Astrocyte (in vitro differentiated cells and primary cell): ENCODE results near the gene MLST8. TPM values are rescaled to one million over a fixed set of nuclear protein-coding genes. Genes with fewer than 3 reads are reported as not detected.

Experiments used
- DNase-seq: peaks from one replicate; pipeline ENCODE4 v3.0.0-alpha.2; 2010; ENCODE audit warnings: low read depth
- FAIRE-seq: peaks from 2 replicates; lab custom pipeline; 2011; peaks lifted over from hg19 to GRCh38; lab: Jason Lieb, UNC
- H2AFZ ChIP-seq: 2 replicates; pipeline ENCODE4 v1.6.0; 2012; ENCODE audit warnings: low read depth, low read length, inconsistent platforms
- H3K27ac ChIP-seq: 2 replicates; pipeline ENCODE4 v1.5.1; 2011; ENCODE audit warnings: low read depth, low read length, inconsistent platforms
- H3K27me3 ChIP-seq: 2 replicates; pipeline ENCODE4 v1.6.0; 2011; ENCODE audit warnings: low read length, inconsistent platforms; ENCODE audit not compliant: insufficient read depth
- H3K36me3 ChIP-seq: 2 replicates; pipeline ENCODE4 v1.5.1; 2011; ENCODE audit warnings: low read length, inconsistent platforms; ENCODE audit not compliant: insufficient read depth
- H3K4me1 ChIP-seq: 2 replicates; pipeline ENCODE4 v1.5.1; 2011; ENCODE audit warnings: low read length, inconsistent platforms; ENCODE audit not compliant: insufficient read depth
- H3K4me2 ChIP-seq: 2 replicates; pipeline ENCODE4 v1.6.0; 2012; ENCODE audit warnings: low read length, inconsistent platforms
- H3K4me3 ChIP-seq: 2 replicates; pipeline ENCODE4 v1.5.1; 2011; ENCODE audit warnings: low read depth, mild to moderate bottlenecking, low read length, inconsistent platforms; ENCODE audit not compliant: insufficient read depth
- H3K79me2 ChIP-seq: 2 replicates; pipeline ENCODE4 v1.6.0; 2012; ENCODE audit warnings: mild to moderate bottlenecking, low read length, inconsistent platforms; ENCODE audit not compliant: insufficient read depth
- H3K9ac ChIP-seq: 2 replicates; pipeline ENCODE4 v1.6.0; 2012; ENCODE audit warnings: mild to moderate bottlenecking, low read length, inconsistent platforms
- H3K9me3 ChIP-seq: 2 replicates; pipeline ENCODE4 v1.5.1; 2012; ENCODE audit warnings: low read depth, mild to moderate bottlenecking, low read length, inconsistent platforms; ENCODE audit not compliant: insufficient read depth
- H4K20me1 ChIP-seq: 2 replicates; pipeline ENCODE4 v1.6.0; 2012; ENCODE audit warnings: low read length, inconsistent platforms; ENCODE audit not compliant: insufficient read depth
- H3K27ac Mint-ChIP-seq: one replicate; pipeline ENCODE4 v1.8.0; 2021; ENCODE audit warnings: mild to moderate bottlenecking, mixed read lengths; ENCODE audit not compliant: unreplicated experiment
- H3K27me3 Mint-ChIP-seq: one replicate; pipeline ENCODE4 v1.8.0; 2021; ENCODE audit warnings: low read depth, mixed read lengths; ENCODE audit not compliant: unreplicated experiment
- H3K36me3 Mint-ChIP-seq: one replicate; pipeline ENCODE4 v1.8.0; 2021; ENCODE audit warnings: low read depth, mixed read lengths; ENCODE audit not compliant: unreplicated experiment
- H3K4me1 Mint-ChIP-seq: one replicate; pipeline ENCODE4 v1.8.0; 2021; ENCODE audit warnings: low read depth, mixed read lengths; ENCODE audit not compliant: unreplicated experiment
- H3K4me3 Mint-ChIP-seq: one replicate; pipeline ENCODE4 v1.8.0; 2021; ENCODE audit warnings: mild to moderate bottlenecking, moderate library complexity, mixed read lengths; ENCODE audit not compliant: unreplicated experiment
- H3K9me3 Mint-ChIP-seq: one replicate; pipeline ENCODE4 v1.8.0; 2021; ENCODE audit warnings: mild to moderate bottlenecking, mixed read lengths; ENCODE audit not compliant: unreplicated experiment
- EZH2 ChIP-seq: IDR thresholded peaks from 2 replicates; pipeline ENCODE4 v1.6.1; 2012; ENCODE audit warnings: mild to moderate bottlenecking, low read length, inconsistent platforms; ENCODE audit not compliant: insufficient read depth
- total RNA-seq: library from RNA; stranded (reverse); gene quantifications from 2 replicates; pipeline ENCODE4 v1.2.1, GENCODE V29; 2021
- TF ChIP-seq, protein P1 (sequence below): IDR thresholded peaks from 2 replicates; pipeline ENCODE4 v1.5.1; 2011; ENCODE audit warnings: low read depth, mild to moderate bottlenecking, inconsistent platforms, low read length, moderate library complexity; ENCODE audit not compliant: insufficient read depth

MLST8 gene
- total RNA-seq, 1 donor from 2014 or later: 34.7 TPM

DNA sequence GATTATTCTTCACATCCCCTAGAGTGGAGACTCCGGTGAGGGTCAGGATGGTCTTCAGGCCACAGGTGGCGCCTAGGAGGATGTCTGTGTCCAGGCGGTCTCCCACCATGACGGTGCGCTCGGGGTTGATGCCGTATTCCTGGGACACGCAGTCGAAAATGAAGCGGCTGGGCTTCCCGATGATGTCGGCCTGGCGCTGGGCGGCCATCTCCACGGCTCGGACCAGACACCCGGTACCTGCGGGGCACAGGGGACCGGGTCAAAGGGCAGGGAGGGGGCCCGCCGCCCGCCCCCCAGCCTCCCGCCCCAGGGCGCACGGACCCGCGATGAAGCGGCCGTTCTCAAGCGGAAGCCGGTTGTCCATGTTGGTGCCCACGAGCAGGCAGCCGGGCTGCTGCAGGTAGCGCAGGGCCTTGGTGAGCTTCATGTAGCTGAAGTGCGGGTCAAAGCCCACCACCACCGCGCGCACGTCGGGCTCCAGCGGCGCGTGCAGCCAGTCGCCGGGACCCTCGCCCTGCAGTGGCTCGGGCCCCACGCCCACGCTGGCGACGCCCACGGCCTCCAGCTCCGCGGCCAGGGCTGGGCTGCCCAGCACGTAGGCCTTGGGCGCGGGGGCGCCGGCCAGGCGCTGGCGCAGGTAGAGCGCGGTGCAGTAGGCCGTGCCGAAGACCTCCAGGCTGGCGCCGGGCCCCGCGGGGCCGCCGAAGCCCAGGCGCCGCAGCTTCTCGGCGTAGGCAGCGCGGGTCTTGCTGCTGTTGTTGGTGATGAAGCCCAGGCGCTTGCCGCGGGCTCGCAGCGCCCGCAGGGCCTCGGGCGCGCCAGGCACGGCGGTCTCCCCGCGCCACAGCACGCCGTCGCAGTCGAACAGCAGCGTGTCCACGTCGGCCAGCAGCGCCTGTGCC, 8.8 kb downstream of the MLST8 start:
- no peak for FAIRE-seq
- H3K79me2 ChIP-seq: peaks cover 29% of the 10 kb centered on the region
- peak overlapping the region; percentile 84 for H3K9ac ChIP-seq
- H3K4me1 ChIP-seq: peaks cover 19% of the 10 kb centered on the region
- peaks cover 30% of the 10 kb centered on the region for H4K20me1 ChIP-seq
- Mint-ChIP-seq H3K27ac (no peak overlapping the region), H3K4me1 (peaks cover 12% of the 10 kb centered on the region), H3K27me3 (no peaks in the 10 kb centered on the region), H3K4me3 (peak overlapping the region; percentile 87), H3K9me3 (no peaks in the 10 kb centered on the region), H3K36me3 (no peaks in the 10 kb centered on the region)
- DNase-seq: no peak
- H3K4me3 ChIP-seq: peak overlapping the region; percentile 72
- no peaks in the 10 kb centered on the region for H3K9me3 ChIP-seq
- H2AFZ ChIP-seq: peak overlapping the region; percentile 73
- H3K27ac ChIP-seq: peak overlapping the region; percentile 66
- H3K27me3 ChIP-seq: no peaks in the 10 kb centered on the region
- no peaks in the 10 kb centered on the region for H3K36me3 ChIP-seq
- TF ChIP-seq, protein P1, sequence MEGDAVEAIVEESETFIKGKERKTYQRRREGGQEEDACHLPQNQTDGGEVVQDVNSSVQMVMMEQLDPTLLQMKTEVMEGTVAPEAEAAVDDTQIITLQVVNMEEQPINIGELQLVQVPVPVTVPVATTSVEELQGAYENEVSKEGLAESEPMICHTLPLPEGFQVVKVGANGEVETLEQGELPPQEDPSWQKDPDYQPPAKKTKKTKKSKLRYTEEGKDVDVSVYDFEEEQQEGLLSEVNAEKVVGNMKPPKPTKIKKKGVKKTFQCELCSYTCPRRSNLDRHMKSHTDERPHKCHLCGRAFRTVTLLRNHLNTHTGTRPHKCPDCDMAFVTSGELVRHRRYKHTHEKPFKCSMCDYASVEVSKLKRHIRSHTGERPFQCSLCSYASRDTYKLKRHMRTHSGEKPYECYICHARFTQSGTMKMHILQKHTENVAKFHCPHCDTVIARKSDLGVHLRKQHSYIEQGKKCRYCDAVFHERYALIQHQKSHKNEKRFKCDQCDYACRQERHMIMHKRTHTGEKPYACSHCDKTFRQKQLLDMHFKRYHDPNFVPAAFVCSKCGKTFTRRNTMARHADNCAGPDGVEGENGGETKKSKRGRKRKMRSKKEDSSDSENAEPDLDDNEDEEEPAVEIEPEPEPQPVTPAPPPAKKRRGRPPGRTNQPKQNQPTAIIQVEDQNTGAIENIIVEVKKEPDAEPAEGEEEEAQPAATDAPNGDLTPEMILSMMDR: no peak
- no peak for TF ChIP-seq EZH2
- peak overlapping the region; percentile 85 for H3K4me2 ChIP-seq

DNA sequence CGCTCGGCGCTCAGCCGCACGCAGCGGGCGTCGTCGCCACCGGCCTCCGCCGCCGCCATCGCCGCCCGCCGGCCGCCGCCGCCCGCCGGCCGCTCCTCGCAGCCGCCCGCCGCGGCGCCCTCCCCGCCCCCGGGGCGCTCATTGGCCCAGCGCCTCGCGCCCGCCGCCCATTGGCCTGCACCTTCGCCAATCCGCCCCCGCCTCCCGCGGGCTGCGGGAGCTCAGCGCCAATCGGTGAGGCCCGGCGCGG, 9.4 kb downstream of the MLST8 start, which contains the start of gene PGP:
Gene PGP (minus strand): TSS at position 122 of the 250 bp plus-strand sequence. CDS start 63 bp downstream, at position 59.
- no peaks in the 10 kb centered on the region for H3K27me3 ChIP-seq
- no peaks in the 10 kb centered on the region for H3K36me3 Mint-ChIP-seq
- H3K79me2 ChIP-seq: peaks cover 29% of the 10 kb centered on the region
- H4K20me1 ChIP-seq: peaks cover 30% of the 10 kb centered on the region
- DNase-seq (no peak), FAIRE-seq (no peak)
- no peaks in the 10 kb centered on the region for H3K9me3 ChIP-seq
- H3K9ac ChIP-seq: peak within 1 kb of the TSS; percentile 90
- H3K4me3 ChIP-seq: peak within 1 kb of the TSS; percentile 89
- no peaks in the 10 kb centered on the region for H3K36me3 ChIP-seq
- H3K4me1 Mint-ChIP-seq: peaks cover 12% of the 10 kb centered on the region
- H3K27ac Mint-ChIP-seq: peak within 1 kb of the TSS; percentile 81
- H3K4me2 ChIP-seq: peak within 1 kb of the TSS; percentile 99
- H3K9me3 Mint-ChIP-seq: no peaks in the 10 kb centered on the region
- peak within 1 kb of the TSS; percentile 87 for H3K4me3 Mint-ChIP-seq
- H3K27me3 Mint-ChIP-seq: no peaks in the 10 kb centered on the region
- no peak for TF ChIP-seq EZH2
- TF ChIP-seq, protein P1: no peak
- peak within 1 kb of the TSS; percentile 96 for H2AFZ ChIP-seq
- peak within 1 kb of the TSS; percentile 92 for H3K27ac ChIP-seq
- H3K4me1 ChIP-seq: peaks cover 19% of the 10 kb centered on the region

DNA sequence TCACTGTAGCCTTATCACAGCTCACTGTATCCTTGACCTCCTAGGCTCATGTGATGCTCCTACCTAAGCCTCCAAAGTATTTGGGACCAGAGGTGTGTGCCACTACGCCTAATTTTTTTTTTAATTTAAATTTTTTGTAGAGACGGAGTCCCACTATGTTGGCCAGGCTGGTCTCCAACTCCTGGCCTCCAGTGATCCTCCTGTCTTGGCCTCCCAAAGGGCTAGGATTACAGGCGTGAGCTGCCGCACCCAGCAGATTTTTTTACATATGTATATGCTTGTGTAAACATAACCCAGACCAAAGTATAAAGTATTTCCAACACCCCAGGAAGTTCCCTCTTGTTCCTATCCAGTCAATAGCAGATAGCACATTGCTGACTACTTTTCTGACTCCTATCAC, 11.1 kb downstream of the MLST8 start:
- no peak overlapping the region for H3K27ac ChIP-seq
- no peaks in the 10 kb centered on the region for H3K27me3 ChIP-seq
- FAIRE-seq (no peak), DNase-seq (no peak)
- Mint-ChIP-seq H3K27me3 (no peaks in the 10 kb centered on the region), H3K27ac (peak overlapping the region; percentile 26), H3K4me1 (peaks cover 12% of the 10 kb centered on the region), H3K4me3 (peak overlapping the region; percentile 87), H3K36me3 (no peaks in the 10 kb centered on the region), H3K9me3 (no peaks in the 10 kb centered on the region)
- no peak overlapping the region for H3K4me2 ChIP-seq
- TF ChIP-seq, protein P1: no peak
- TF ChIP-seq EZH2: no peak
- H3K4me1 ChIP-seq: peaks cover 19% of the 10 kb centered on the region
- no peak overlapping the region for H3K4me3 ChIP-seq
- H3K9ac ChIP-seq: no peak overlapping the region
- H2AFZ ChIP-seq: no peak overlapping the region
- no peaks in the 10 kb centered on the region for H3K9me3 ChIP-seq
- peaks cover 29% of the 10 kb centered on the region for H3K79me2 ChIP-seq
- no peaks in the 10 kb centered on the region for H3K36me3 ChIP-seq
- H4K20me1 ChIP-seq: peaks cover 19% of the 10 kb centered on the region
